GM19328 (cell line): ENCODE measurements around the gene MCU.
"Not testable (repeated sequence)": the region's sequence is repeated elsewhere in the genome, so short reads cannot be mapped to it uniquely, and the experiment has no call there.

Experiments
- ATAC-seq: cut with Tn5 transposase; IDR thresholded peaks from one replicate; pipeline ENCODE4 v1.9.1; 2021; ENCODE audit warnings: mild to moderate bottlenecking, moderate library complexity; ENCODE audit not compliant: unreplicated experiment

Gene MCU, protein sequence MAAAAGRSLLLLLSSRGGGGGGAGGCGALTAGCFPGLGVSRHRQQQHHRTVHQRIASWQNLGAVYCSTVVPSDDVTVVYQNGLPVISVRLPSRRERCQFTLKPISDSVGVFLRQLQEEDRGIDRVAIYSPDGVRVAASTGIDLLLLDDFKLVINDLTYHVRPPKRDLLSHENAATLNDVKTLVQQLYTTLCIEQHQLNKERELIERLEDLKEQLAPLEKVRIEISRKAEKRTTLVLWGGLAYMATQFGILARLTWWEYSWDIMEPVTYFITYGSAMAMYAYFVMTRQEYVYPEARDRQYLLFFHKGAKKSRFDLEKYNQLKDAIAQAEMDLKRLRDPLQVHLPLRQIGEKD

DNA sequence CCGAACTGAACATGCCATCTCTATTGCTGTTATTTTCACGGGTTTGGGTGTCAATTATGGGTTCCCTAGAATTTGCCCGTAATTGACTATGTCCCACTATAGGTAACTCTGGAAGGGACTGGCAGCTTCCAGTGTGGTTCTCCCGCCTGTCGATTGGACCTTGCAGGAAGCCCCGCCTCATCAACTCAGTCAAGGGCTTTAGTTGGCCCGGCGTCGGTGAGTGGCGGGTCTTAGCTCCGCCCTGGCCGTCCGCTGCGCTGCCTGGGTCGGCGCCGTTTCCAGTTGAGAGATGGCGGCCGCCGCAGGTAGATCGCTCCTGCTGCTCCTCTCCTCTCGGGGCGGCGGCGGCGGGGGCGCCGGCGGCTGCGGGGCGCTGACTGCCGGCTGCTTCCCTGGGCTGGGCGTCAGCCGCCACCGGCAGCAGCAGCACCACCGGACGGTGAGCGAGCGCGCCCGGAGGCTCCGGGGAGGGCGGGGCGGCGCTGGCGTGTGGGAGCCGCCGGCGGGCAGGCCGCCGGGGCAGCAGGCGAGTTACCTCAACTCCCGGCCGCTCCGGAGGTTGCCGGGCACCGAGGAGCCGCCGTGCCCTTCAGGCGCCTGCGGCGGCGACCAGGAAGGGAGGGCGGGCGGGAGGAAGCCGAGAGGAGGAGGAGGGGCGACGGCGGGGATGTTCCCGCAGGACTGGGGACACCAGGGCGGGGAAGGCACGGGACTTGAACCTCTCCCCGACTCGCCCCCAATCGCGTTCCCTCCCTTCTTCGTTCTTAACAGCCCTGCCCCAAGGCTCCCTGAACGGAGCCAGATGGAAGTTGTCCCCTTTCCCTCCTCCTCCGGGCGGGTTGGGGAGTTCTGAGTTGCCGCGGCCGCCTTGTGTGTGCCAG lies at the start of gene MCU:
Gene MCU, plus strand, starts transcription at position 281 of the 881 bp plus-strand sequence. Its CDS starts 9 bp downstream, at position 290.
- peak; percentile 82 for ATAC-seq

DNA sequence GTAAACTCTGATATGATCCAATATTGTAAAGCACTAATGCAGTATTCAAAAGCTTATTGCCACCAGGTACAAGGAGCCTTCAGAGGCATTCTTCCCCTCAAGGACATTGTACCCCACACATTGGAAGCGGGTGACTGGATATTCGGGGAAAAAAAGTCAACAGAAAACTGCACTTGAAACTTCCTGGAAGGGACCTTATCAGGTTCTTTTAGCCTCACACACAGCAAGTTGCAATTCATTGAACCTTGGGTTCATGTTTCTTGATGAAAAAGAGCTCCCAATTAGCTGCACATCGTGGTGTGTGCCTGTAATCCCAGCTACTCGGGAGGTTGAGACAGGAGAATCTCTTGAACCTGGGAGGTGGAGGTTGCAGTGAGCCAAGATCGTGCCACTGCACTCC lies 49.6 kb upstream of the MCU start:
- ATAC-seq: no peak

DNA sequence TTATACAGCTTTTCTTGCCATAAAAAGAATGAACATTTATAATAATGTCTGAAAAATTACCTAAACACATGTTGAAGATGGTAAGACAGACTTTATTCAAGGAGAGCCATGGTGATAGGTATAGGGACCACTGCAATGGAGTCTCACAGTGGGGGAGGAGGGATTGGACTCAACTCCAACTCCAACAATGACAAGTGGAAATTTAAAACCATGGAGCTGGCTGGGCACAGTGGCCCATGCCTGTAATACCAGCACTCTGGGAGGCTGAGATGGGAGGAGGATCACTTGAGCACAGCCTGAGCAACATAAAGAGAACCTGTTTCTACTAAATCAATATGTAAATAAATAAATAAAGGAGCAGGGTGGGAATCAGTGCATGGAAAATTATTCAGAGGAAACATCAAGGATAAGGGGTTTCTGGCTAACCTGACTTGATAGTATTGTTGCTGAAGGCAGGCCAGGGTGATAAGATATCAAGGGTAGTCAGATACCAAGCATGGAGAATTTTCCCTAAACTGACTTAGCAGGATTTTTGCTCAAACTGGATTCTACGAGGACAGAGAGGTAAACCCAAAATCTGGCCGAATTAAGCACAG lies 46.6 kb upstream of the MCU start:
- no peak for ATAC-seq

DNA sequence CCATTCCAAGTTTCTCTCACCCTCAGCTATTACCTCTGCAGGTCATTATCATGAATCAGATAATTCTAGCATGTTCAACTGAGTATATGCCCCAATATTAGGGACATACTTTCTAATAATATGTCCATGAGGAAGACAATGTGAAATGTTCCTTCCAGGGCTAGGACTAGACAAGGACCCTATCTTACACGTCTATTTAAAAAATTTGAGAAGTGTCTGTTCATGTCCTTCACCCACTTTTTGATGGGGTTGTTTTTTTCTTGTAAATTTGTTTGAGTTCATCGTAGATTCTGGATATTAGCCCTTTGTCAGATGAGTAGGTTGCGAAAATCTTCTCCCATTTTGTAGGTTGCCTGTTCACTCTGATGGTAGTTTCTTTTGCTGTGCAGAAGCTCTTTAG lies 45.0 kb upstream of the MCU start:
- not testable (repeated sequence) for ATAC-seq

DNA sequence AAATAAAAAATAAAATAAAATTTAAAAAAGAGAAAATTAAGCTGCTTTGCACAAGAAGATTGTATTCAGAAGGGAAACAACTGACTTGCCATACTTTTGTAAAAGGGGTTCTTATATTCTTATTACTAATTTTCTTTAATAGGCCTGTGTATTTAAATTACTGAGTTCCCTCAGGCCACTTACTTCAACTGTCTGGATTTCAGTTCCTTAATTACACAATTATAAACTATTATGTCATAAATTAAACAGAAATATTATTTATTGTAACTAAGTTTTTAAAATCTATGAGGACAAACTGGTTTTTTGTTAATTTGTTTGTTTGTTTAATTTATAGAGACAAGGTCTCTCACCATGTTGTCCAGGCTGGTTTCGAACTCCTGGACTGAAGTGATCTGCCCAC lies 43.6 kb upstream of the MCU start:
- no peak for ATAC-seq

DNA sequence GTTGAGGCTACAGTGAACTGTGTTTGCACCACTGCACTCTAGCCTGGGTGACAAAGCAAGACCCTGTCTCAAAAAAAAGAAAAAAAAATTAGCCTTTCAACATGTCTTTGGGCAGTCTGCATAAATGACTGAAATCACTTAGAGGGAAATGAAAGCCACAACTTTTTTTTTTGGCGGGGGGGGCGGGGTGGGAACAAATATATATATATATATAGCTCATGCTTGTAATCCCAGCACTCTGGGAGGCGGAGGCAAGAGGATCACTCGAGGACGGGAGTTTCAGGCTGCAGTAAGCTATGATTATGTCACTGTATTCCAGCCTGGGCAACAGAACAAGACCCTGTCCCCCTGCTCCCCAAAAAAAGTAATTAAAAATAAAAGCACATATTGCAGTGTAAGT lies 42.7 kb upstream of the MCU start:
- ATAC-seq: no peak

DNA sequence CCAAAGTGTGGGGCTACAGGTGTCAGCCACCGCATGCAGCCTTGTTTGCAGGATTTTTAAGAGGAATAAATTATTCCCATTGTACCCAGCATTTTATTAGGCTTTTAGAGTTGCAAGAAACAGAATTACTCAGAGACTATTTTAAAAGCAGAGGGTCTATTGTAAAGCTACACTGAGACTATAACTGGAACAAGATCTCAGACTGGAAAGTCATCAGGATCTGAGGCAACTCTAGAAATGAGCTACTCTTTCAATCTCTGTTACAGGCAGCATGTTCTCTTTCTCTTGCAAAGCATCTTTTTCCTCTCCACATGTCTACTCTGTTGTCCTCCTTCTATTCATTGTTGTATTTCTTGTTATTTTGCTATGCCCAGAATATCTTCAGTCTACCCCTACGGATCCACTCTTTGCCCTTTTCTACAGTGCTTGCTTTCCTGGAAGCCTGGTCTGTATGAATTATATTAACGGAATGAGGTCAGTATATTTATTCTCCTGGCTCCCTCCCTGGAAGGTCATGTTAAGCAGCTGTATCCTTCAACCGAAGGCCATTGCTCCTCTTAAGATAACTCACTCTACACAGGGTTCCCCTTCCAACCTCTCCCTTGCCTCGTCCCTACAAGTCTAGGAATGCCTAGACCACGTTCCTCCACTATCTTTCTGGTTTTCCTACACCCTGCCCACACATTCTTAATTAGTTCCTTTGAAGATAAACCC lies 38.4 kb upstream of the MCU start:
- ATAC-seq: no peak

DNA sequence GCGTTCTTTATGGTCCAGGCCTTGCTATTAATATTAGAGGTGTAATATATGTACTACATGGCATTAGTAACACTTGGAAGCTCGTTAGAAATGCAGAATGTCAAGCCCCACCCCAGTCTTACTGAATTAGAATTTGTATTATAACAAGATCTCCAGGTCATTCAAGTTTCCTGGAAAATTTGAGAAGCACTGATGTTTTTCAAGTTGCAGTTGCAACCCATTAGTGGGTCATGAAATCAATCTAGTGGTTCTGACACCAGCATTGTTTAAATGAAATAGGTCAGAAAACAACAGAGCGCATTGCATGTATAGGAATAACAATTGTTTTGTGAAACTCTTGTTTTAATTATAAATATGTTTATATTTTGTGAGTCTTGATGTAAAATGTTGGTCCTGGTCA lies 37.2 kb upstream of the MCU start:
- ATAC-seq: no peak

DNA sequence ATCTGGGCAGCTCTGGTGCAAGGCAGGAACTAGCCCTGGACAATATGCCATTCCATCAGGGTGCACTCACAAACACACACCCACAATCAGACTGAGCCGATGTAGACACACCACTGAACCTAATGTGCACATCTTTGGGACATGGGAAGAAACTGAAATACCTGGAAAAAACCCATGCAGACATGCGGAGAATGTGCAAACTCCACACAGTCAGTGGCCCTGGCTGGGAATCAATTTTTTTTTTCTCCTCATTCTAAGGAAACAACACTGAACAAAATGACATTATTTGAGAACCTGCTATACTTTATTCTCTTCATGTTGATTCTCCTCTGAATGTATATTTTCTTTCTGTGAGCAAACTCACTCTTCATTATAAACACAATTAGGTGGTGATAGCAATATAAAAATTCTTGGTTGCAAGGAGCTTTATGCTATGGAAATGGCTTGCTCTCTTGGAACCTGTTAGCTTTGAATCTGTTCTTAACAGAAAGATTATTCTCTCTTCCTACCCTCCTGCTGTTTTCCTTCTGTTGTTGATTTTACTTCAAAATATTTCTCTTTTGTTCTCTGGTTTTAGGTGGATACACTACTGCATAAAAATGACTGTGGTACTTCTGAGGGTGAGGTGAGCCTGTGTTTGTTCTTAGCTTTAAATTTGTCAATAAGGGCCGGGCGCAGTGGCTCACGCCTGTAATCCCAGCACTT lies 33.1 kb upstream of the MCU start:
- ATAC-seq: no peak

DNA sequence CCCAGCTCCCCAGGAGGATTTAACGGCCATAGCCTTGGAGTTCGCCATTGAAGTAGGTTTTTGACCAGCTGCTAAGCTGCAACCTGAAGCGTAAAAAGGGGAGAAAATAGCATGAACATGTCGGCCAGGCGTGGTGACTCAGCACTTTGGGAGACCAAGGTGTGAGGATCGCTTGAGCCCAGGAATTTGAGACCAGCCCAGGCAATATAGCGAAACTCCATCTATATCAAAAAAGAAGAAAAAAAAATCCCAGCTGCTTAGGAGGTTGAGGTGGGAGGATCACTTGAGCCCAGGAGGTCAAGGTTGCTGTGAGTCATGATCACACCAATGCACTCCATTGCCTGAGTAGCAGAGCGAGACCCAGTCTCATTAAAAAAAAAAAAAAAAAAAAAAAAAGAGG lies 32.2 kb upstream of the MCU start:
- no peak for ATAC-seq

DNA sequence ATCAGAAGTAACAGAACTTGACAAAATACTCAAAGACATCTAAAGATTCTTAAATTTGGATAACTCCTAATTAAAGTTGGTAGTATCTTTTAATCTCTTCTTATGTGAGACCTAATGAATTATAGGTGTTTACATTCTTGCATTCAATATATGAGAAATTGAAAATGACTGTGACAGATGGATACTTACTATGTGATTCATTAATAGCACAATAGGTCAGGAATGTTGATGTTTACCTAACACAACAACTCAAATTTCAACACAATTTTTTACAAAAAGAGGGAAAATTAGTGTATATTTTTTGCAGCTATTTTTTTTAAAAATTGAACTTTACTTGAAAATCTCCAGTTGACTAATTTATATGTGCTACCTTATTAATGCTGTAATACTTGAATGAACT lies 31.7 kb upstream of the MCU start:
- no peak for ATAC-seq

DNA sequence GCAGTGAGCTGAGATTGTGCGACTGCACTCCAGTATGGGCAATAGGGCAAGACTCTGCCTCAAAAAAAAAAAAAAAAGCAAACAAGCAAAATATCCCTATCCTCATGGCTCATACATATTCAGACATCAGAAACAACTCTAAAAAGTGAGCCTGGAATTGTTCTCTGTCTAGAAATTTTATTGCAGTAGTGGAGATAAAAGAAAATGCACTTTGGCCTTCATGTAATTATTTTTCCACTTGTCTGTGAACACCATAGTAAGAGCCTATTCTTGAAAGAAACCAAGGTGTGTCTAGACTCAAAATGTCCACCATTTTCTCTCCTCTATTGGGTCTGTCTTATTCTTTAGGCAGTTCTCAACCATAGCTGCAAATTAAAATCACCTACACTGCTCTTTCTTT lies 30.5 kb upstream of the MCU start:
- no peak for ATAC-seq

DNA sequence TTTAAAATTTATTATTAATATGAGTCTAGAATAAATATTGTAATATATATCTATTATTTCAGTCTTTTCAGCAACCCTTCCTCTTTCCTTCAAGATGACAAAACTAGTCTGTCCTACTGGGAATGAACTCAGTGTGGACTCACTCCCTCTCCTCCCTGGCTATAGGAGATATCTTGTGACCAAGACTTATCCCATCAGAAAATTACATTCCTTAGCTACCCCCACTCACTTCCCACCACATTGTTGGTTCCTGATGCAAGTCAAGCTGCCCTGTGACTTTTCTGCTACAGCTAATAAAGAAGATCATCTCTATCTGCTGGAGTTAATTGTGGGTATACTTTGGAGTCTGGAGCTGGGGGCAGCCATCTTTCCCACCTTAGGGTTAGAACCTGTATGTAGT lies 28.0 kb upstream of the MCU start:
- ATAC-seq: no peak

DNA sequence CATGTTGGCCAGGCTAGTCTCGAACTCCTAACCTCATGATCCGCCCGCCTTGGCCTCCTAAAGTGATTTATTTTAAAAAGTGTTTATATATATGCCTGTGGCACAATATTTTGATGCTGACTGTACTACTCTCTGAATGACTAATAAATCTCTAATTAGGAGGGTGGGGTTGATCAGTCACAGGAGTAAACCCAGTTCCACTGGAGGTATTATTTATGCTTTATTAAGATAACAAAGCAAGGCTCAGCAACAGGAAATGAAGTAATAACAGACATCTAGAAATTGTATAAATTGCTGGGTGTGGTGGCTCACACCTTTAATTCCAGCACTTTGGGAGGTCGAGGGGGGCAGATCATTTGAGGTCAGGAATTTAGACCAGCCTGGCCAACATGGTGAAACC lies 26.0 kb upstream of the MCU start:
- no peak for ATAC-seq

DNA sequence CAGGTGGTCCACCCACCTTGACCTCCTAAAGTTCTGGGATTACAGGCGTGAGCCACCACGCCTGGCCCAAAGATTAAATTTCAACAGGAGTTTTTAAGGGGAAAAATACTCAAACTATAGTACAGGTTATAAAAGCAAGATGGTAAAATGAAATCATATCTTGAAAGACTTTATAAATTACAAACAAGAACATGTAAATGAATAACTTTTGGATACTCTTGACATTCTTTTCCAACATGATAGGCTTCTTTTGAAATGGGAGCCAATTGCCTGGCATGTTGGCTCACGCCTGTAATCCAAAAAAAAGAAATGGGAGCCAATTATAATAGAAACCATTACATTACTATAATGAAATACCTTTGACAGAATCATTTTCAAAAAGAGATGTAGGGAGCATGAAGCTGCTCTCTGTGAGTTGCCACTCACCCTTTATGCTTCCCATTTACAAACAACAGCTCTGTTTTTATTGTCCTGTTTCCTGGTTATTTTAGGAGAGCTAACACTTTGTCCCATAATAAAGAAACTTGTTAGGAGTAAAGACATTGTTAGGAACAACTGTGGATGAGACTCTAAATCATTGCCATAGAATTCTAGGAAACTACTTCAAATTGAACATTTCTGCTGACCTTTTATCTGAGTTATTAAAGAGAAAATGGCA lies 24.6 kb upstream of the MCU start:
- no peak for ATAC-seq

DNA sequence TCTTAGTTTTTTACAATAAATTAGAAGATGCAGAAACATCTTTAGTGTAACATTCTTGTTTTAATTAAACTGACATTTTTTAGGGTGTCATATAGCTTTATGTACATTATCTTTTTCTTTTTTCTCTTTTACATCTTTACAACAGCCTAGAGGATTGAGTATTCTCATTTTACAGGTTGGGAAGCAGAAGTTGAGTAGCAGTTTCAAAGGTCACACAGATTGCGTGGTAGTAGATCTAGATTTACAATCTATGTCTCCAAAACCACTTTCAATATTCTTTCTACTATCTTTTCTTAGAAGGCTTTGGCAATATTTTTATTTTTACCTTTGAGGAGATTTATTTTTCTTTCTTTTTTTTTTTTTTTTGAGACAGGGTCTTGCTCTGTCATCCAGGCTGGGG lies 18.7 kb upstream of the MCU start:
- ATAC-seq: no peak

DNA sequence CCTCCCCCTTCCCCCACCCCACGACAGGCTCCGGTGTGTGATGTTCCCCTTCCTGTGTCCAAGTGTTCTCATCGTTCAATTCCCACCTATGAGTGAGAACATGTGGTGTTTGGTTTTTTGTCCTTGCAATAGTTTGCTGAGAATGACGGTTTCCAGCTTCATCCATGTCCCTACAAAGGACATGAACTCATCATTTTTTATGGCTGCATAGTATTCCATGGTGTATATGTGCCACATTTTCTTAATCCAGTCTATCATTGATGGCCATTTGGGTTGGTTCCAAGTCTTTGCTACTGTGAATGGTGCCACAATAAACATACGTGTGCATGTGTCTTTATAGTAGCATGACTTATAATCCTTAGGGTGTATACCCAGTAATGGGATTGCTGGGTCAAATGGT lies 17.8 kb upstream of the MCU start:
- ATAC-seq: not testable (repeated sequence)

DNA sequence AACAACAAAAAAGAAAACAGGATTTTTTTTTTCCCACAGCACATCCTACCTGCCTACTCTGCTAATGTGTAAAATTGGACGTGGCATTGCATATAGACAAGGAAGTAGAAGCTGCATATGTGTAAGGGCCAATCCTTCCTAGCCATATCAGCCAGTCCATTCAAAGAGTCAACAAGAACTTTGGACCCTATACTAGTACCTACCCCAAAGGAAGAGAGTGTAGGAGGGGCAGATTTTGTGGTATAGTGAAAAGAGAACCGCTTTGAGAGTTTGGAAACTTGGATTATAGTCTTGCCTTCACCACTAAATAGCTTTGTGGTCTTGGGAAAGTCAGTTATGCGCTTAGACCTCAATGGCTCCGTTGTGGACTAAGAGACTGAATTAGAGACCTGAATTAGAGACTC lies 12.1 kb upstream of the MCU start:
- ATAC-seq: no peak

DNA sequence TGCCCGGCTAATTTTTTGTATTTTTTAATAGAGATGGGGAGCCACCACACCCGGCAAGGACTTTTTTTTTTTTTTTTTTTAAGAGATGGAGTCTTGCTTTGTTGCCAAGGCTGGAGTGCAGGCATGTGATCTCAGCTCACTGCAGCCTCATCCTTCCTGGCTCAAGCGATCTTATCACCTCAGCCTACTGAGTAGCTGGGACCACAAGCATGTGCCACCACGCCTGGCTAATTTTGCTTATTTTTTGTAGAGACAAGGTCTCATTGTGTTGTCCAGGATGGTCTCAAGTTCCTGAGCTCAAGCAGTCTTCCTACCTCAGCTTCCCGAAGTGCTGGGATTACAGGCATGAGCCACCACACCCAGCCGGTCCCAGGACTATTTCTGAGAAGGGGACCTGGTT lies 9.3 kb upstream of the MCU start:
- no peak for ATAC-seq

DNA sequence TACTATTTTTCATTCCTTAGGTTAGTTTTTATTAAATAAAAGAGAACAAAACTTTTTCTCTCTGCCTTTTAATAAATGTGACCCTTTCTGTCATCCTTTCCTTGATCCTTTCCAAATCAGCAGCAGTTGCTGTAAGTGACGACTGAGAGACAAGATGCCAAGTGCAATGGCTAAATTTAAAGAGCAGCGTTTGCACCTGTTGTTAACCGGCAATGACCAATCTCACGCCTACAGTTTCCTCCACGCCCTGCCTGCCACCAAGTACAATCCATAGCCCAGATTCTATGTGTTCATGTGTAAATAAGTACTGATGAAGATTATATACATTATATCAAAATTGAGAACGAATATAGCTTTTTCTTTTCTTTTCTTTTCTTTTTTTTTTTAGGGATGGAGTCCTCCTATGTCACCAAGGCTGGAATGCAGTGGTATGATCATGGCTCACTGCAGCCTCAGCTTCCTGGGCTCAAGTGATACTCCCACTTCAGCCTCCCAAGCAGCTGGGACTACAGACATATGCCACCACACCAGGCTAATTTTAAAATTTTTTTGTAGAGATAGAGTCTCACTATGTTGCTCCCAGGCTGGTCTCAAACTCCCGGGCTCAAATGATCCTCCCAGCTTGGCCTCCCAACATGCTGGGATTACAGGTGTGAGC lies 6.5 kb upstream of the MCU start:
- no peak for ATAC-seq
